GM12878 (cell line): Measurements from ENCODE around the gene FBXO3.

Experiments used
- CEBPZ ChIP-seq: fragments of 150-350 bp; IDR thresholded peaks from 2 replicates; pipeline ENCODE4 v1.6.1; 2016; ENCODE audit warnings: low read depth, low read length
- CTCF ChIP-seq, 3 experiments: IDR thresholded peaks in 2 of 3; conservative IDR thresholded peaks in 1 of 3; 2 replicates each; pipeline ENCODE4 v1.5.1; 2011; ENCODE audit warnings: low read depth in 3 of 3, low read length in 3 of 3, mild to moderate bottlenecking in 3 of 3, control low read depth in 2 of 3, moderate library complexity in 2 of 3, inconsistent platforms in 1 of 3, mixed read lengths in 1 of 3; ENCODE audit not compliant: control insufficient read depth in 2 of 3, insufficient read depth in 1 of 3; ENCODE audit errors: extremely low read depth in 1 of 3
- ESRRA ChIP-seq: IDR thresholded peaks from 2 replicates; pipeline ENCODE4 v1.6.1; 2012; ENCODE audit warnings: mild to moderate bottlenecking, low read length, improper control_type of control experiment
- MAX ChIP-seq: IDR thresholded peaks from 2 replicates; pipeline ENCODE4 v1.6.1; 2012; ENCODE audit warnings: low read depth, low read length, improper control_type of control experiment
- POLR2A ChIP-seq: IDR thresholded peaks from 2 replicates; pipeline ENCODE4 v1.6.1; 2011; ENCODE audit warnings: low read depth, mild to moderate bottlenecking, low read length
- RCOR1 ChIP-seq: conservative IDR thresholded peaks from 2 replicates; pipeline ENCODE4 v1.6.1; 2012; ENCODE audit warnings: low read depth, low read length, improper control_type of control experiment
- REST ChIP-seq: IDR thresholded peaks from 2 replicates; pipeline ENCODE4 v1.6.1; 2012; ENCODE audit warnings: mild to moderate bottlenecking, low read depth, low read length
- SIN3A ChIP-seq: IDR thresholded peaks from 2 replicates; pipeline ENCODE4 v1.6.1; 2012; ENCODE audit warnings: low read depth, low read length, improper control_type of control experiment
- SP1 ChIP-seq: IDR thresholded peaks from one replicate; pipeline ENCODE4 v1.6.1; 2011; ENCODE audit warnings: low read depth, low read length
- SRF ChIP-seq, 2 experiments: IDR thresholded peaks; 2 replicates each; pipeline ENCODE4 v1.6.1; 2011; ENCODE audit warnings: low read depth in 2 of 2, low read length in 2 of 2, mild to moderate bottlenecking in 1 of 2, moderate library complexity in 1 of 2
- TCF7 ChIP-seq: IDR thresholded peaks from 2 replicates; pipeline ENCODE4 v1.6.1; 2014; ENCODE audit warnings: antibody characterized with exemption, borderline replicate concordance
- ZNF274 ChIP-seq: IDR thresholded peaks from one replicate; pipeline ENCODE4 v1.8.0; 2011; ENCODE audit not compliant: insufficient read length, insufficient read depth
- ZSCAN29 ChIP-seq: fragments of 450-650 bp; IDR thresholded peaks from 2 replicates; pipeline ENCODE4 v1.6.1; 2017; ENCODE audit warnings: mild to moderate bottlenecking, moderate library complexity

- TF ChIP-seq ZSCAN29 (no peak), CTCF (IDR thresholded peaks at IDR 0.05 in 2 of 3, conservative IDR thresholded peaks at IDR 0.05 in 1 of 3; ENCODE audit: control insufficient read depth in 2 of 3, extremely low read depth in 1 of 3, insufficient read depth in 1 of 3, low read depth in 3 of 3, low read length in 3 of 3) (no peak), ZNF274 (no peak), CEBPZ (no peak), MAX (no peak), REST (no peak), RCOR1 (no peak), SP1 (no peak), TCF7 (no peak), POLR2A (no peak), SRF (IDR thresholded peaks at IDR 0.05; ENCODE audit: low read depth in 2 of 2, low read length in 2 of 2) (no peak), SIN3A (no peak), ESRRA (no peak)
Measured at GRCh38 chr11:33731723-33732531, 42.4 kb downstream of the FBXO3 start.
